ENCODE results near the gene AMOTL1. TPM values are rescaled to one million over a fixed set of nuclear protein-coding genes. Genes with fewer than 3 reads are reported as not detected.

AMOTL1 gene
- polyA plus RNA-seq, 1 donor from 2014 or later: 10.7 TPM

DNA sequence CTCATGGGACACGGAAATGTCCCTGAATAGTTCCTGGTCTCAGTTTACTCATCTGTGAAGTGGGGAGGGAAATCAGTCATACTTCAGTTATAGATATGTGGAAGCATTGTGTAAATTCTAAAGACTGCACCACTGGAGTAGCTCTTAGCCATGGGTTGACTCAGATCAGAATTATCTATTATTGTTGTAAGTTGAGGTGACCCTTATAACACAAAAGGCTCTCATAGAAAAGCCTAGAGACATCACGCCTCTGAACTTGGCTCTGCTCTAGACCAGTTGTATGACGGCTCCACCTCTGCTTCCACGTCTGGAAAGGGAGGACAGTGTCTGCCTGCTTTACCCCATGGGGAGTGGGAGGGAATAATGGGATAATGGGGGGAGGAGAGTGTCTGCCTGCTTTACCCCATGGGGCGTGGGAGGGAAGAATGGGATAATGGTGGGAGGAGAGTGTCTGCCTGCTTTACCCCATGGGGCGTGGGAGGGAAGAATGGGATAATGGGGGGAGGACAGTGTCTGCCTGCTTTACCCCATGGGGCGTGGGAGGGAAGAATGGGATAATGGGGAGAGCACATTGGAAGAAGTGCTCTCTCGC, 98.2 kb downstream of the AMOTL1 start:
- TF ChIP-seq TAF1 (IDR thresholded peaks at IDR 0.05; ENCODE audit: low read depth): no peak
- no peak for TF ChIP-seq EP300 (conservative IDR thresholded peaks at IDR 0.05; ENCODE audit: poor library complexity, severe bottlenecking)
- TF ChIP-seq, protein P1, sequence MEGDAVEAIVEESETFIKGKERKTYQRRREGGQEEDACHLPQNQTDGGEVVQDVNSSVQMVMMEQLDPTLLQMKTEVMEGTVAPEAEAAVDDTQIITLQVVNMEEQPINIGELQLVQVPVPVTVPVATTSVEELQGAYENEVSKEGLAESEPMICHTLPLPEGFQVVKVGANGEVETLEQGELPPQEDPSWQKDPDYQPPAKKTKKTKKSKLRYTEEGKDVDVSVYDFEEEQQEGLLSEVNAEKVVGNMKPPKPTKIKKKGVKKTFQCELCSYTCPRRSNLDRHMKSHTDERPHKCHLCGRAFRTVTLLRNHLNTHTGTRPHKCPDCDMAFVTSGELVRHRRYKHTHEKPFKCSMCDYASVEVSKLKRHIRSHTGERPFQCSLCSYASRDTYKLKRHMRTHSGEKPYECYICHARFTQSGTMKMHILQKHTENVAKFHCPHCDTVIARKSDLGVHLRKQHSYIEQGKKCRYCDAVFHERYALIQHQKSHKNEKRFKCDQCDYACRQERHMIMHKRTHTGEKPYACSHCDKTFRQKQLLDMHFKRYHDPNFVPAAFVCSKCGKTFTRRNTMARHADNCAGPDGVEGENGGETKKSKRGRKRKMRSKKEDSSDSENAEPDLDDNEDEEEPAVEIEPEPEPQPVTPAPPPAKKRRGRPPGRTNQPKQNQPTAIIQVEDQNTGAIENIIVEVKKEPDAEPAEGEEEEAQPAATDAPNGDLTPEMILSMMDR (IDR thresholded peaks at IDR 0.05; ENCODE audit: poor library complexity, severe bottlenecking): no peak
- no peak for TF ChIP-seq MXI1 (conservative IDR thresholded peaks at IDR 0.05; ENCODE audit: poor library complexity, severe bottlenecking)
- TF ChIP-seq, protein P2, sequence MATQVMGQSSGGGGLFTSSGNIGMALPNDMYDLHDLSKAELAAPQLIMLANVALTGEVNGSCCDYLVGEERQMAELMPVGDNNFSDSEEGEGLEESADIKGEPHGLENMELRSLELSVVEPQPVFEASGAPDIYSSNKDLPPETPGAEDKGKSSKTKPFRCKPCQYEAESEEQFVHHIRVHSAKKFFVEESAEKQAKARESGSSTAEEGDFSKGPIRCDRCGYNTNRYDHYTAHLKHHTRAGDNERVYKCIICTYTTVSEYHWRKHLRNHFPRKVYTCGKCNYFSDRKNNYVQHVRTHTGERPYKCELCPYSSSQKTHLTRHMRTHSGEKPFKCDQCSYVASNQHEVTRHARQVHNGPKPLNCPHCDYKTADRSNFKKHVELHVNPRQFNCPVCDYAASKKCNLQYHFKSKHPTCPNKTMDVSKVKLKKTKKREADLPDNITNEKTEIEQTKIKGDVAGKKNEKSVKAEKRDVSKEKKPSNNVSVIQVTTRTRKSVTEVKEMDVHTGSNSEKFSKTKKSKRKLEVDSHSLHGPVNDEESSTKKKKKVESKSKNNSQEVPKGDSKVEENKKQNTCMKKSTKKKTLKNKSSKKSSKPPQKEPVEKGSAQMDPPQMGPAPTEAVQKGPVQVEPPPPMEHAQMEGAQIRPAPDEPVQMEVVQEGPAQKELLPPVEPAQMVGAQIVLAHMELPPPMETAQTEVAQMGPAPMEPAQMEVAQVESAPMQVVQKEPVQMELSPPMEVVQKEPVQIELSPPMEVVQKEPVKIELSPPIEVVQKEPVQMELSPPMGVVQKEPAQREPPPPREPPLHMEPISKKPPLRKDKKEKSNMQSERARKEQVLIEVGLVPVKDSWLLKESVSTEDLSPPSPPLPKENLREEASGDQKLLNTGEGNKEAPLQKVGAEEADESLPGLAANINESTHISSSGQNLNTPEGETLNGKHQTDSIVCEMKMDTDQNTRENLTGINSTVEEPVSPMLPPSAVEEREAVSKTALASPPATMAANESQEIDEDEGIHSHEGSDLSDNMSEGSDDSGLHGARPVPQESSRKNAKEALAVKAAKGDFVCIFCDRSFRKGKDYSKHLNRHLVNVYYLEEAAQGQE (IDR thresholded peaks at IDR 0.05; ENCODE audit: borderline replicate concordance): no peak
- TF ChIP-seq RAD21 (conservative IDR thresholded peaks at IDR 0.05): no peak
- TF ChIP-seq EZH2 (IDR thresholded peaks at IDR 0.05; ENCODE audit: borderline replicate concordance, insufficient read depth, low read length, poor library complexity, severe bottlenecking): no peak
- TF ChIP-seq POLR2AphosphoS5 (IDR thresholded peaks at IDR 0.05): no peak
- TF ChIP-seq SMC3 (conservative IDR thresholded peaks at IDR 0.05; ENCODE audit: poor library complexity): no peak
- H3K4me2 ChIP-seq (ENCODE audit: low read length): no peak overlapping the region
- H3F3A ChIP-seq (ENCODE audit: insufficient read depth, low read length, poor library complexity, severe bottlenecking): no peaks in the 10 kb centered on the region
- H3K27me3 ChIP-seq (ENCODE audit: insufficient read depth, low read depth, low read length): no peaks in the 10 kb centered on the region
- no peaks in the 10 kb centered on the region for H4K20me1 ChIP-seq (ENCODE audit: insufficient read depth)
- H3K4me3 ChIP-seq (ENCODE audit: low read length): no peak overlapping the region
- H3K9ac ChIP-seq (ENCODE audit: low read length): no peak overlapping the region
- H3K27ac ChIP-seq (ENCODE audit: low read length): no peak overlapping the region
- no peak overlapping the region for H2AFZ ChIP-seq (ENCODE audit: low read depth, low read length)
- no peaks in the 10 kb centered on the region for H3K9me3 ChIP-seq (ENCODE audit: low read length)
- H3K36me3 ChIP-seq (ENCODE audit: insufficient read depth, low read length): no peaks in the 10 kb centered on the region
- no peaks in the 10 kb centered on the region for H3K79me2 ChIP-seq (replicated peaks; ENCODE audit: insufficient read depth, low read length)
- H3K9me2 ChIP-seq (ENCODE audit: insufficient read depth, low read length): no peaks in the 10 kb centered on the region

DNA sequence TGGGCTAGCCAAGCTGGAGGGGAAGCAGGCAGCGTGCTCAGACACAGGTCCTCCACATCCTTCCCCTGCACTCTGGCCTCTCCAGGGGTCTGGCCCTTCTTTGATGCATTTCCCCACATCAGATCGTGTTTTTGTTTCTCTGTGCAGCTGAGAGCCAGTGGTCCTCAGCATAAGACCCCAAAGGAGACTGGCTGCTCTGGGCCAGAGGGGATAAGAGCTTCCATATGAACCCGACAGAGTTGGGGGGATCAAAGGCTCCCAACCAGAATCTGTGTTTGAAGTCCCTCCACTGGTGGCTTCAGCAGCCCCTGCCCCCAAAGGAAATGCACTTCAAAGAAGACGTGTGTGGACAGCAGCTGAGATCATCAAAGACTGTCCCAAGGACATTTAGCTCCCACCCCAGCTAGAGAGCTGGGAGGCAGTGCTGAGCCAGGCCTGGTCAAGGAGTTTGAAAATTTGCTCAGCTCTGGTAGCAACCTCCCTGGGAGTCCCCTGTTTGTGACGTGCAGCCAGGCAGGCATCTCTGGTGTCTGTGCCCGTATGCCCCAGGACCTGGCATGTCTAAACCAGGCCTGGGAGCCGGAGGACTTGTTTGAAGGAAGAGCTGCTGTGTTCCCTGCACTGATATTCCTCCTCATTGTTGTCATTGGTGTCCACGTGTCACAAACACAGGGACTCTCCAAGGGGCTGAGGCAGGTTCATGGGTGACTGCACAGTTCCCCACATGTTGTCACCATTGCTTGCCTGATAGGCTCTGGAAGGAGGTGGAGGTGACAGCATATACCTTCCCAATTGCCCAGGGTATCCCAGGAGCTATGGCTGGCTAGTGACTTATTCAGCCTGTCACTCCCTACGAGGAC, 99.0 kb downstream of the AMOTL1 start:
- Histone ChIP-seq H3K79me2 (replicated peaks; ENCODE audit: insufficient read depth, low read length) (no peaks in the 10 kb centered on the region), H3K4me3 (ENCODE audit: low read length) (no peak overlapping the region), H3K9ac (ENCODE audit: low read length) (no peak overlapping the region), H3K4me2 (ENCODE audit: low read length) (no peak overlapping the region), H3K36me3 (ENCODE audit: insufficient read depth, low read length) (no peaks in the 10 kb centered on the region), H3K9me2 (ENCODE audit: insufficient read depth, low read length) (no peaks in the 10 kb centered on the region), H3K27me3 (ENCODE audit: insufficient read depth, low read depth, low read length) (no peaks in the 10 kb centered on the region), H4K20me1 (ENCODE audit: insufficient read depth) (no peaks in the 10 kb centered on the region), H3F3A (ENCODE audit: insufficient read depth, low read length, poor library complexity, severe bottlenecking) (no peaks in the 10 kb centered on the region), H2AFZ (ENCODE audit: low read depth, low read length) (no peak overlapping the region), H3K9me3 (ENCODE audit: low read length) (no peaks in the 10 kb centered on the region), H3K27ac (ENCODE audit: low read length) (no peak overlapping the region)
- TF ChIP-seq EZH2 (IDR thresholded peaks at IDR 0.05; ENCODE audit: borderline replicate concordance, insufficient read depth, low read length, poor library complexity, severe bottlenecking): no peak
